NCI-H446 (cell line): ENCODE measurements around the gene MAP4.

ENCODE experiments used
- DNase-seq, 2 experiments: peaks; one replicate each; lab custom pipeline; 2025; lab: John Stamatoyannopoulos, UW

The MAP4 gene

DNA sequence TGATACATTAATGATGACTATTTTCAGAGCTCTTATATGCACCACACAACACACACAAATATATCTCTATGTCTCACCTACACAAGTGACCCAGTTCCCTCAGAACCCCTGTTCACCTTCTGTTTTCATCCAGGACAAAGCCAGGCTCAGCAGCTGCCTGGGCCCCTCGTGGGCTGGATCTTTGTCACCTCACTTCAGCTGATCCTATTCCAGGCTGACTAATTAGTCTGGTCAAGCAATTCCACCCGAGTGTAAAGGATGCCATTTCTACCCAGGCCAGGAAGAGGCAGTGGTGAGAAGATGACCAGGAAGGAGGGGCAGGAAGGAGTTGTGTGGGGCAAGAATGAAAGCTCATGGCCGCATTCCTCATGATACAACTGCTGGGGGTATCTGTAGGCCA lies 151.0 kb downstream of the MAP4 start:
- no peak for DNase-seq

DNA sequence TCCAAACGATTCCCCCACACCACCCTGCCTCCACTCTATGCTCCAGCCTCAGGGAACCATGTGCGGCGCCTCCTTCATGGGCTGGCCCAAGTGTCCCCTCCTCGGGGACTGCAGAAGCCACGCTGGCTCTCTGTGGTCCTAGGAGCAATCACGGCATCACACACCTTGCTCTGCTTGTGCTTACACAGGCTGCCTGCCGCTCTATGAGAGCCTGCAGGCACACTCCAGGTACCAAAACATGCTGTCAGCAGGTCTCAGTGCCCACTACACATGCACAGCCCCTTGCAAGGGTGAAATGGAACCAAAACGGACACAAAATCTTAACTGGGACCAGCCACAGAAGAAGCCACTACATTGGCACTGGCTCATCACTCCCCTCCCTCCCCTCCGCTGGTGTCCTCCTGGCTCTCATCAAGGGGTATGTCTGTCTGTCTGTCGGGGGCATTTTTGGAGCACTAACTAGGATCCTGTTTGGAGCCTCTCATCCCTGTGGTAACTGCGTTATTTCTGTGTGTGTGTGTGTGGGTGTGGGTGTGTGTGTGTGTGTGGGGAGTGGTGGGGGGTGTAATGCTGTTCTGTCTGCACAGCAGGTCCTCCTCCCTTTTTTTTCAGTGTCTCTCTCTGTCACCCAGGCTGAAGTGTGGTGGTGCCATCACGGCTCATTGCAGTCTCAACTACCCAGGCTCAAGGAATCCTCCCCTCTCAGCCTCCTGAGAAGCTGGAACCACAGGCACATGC lies 152.7 kb downstream of the MAP4 start:
- DNase-seq, result no peak

DNA sequence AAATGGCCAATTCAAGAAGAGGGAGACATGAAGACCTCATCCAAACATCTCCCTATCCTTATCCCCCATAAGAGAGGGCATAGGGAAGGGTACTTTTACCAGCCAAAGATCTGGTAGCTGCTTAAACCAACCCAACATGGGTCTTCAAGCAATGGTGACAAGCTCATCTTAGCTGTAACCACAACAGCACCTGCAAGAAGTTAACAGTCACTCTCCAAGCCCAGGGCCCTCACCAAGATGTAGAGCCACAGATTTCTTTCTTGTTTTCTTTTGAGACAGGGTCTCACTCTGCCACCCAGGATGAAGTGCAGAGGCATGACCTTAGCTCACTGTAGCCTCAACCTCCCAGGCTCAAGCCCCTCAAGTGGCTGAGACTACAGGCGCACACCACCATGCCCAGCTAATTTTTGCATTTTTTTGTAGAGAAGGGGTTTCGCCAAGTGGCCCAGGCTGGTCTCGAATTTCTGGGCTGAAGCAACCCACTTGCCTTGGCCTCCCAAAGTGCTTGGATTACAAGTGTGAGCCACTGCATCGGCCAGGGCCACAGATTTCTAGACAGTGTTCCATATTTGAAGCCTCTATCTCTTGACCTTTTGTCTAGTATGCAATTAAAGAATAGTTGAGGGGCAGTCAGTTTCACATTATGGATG lies 156.1 kb downstream of the MAP4 start:
- no peak for DNase-seq

DNA sequence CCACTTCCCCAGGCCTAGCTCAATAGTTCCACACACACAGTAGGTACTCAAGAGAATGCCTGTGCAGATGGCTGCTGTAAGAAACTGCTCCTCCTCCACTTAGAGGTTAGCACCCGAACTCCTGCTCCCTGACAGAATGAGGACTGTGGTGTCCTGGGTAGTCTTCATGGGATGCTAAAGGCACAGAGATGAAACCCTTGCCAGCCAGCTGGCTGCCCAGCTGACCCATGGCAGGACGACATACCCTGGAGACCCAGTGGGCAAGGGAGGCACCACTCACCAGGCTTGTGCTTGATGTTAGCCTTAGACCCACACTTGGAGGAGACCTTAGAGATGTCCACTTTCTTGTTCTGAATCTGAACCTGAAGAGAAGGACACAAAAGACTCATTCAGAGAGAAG lies 159.1 kb downstream of the MAP4 start:
- no peak for DNase-seq

DNA sequence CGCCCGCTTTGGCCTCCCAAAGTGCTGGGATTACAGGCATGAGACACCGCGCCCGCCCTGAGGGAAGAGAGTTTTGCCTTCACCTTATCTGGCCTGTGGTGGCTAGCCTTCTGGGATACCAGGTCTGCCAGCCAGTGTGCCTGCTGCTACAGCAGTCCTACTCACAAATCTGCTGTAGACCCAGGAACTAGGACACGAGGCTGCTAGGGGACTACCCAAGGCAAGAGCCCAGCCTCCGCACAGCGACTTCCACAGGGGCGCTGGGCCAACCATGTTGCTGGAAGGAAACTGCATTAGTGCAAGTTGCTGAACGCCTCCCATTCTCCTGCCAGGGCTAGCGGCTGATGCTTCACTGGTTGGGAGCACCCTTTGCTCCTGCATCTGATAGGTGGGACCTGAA lies 159.5 kb downstream of the MAP4 start:
- no peak for DNase-seq

DNA sequence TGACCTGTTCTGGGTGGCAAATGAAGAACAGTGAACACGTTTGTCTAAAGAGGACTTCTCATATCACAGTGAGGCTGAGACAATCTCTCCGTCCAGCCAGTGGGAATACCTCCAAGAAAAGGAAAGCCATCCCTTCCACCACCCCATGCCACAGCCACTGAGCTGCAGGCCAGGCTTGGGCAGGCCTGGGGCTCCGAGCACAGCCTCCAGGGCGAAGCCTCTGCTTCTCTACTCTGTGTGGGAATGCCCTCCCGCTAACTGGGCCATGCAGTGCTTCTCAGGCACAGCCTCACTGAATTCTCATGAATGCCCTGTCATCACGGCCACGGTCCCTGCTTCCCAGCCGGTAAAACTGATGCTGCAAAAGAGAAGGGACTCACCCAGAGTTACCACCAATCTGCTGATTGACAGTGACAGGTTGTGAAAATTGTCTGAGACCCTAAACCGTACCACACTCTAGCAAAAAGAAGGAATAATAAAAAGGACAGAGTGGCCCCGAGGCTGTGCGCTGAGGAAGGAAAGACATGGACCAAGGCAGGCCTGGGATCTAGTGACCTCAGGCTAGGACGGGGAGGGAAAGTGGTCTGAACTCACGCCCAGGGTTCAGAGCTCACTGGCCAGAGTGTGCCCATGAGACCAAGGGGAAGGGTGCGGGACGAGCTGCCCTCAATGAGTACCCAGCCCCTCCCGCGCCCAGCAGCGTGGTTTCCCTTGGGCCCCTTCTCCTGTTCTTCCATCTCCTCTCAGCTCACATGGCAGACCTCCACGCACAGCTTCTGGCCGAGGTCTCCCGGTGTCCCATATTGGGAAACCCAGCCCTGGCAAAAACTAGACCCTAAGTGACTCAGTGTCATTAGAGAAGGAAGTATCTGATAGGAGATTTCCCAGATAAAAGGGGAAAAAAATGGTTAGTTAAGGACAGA lies 160.5 kb downstream of the MAP4 start:
- DNase-seq, result no peak

DNA sequence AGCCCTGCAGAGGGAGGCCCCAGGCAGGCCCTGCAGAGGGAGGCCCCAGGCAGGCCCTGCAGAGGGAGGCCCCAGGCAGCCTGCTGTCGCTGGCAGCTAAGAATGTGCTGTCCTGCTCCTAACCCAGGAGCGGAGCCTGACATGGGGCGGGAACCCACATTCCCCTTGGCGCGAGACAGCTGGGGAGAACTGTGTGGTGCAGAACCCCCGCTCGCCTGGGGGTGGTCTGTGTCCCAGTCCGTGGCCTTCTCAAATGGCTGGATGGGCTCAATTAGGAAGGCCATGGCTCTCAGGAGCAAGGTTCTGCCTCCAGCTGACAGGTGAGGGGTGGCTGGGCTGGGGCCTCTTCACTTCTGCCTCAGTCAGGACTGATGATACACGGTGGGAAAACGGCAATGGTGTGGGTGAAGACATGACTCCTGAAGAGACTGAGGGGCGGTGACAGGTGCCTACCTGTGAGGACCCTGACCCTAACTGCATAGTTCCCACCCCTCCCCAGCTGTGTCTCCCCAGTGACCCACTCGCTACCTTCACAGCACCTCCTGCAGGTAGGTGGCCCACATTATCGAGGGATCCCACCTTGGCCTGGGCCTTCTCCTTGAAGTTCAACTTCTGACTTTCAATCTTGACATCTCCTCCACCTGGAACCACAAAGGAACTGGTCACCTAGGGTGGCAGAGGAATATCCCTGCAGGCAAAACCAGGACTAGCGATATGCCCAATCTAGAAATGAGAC lies 161.3 kb downstream of the MAP4 start:
- DNase-seq, result no peak

DNA sequence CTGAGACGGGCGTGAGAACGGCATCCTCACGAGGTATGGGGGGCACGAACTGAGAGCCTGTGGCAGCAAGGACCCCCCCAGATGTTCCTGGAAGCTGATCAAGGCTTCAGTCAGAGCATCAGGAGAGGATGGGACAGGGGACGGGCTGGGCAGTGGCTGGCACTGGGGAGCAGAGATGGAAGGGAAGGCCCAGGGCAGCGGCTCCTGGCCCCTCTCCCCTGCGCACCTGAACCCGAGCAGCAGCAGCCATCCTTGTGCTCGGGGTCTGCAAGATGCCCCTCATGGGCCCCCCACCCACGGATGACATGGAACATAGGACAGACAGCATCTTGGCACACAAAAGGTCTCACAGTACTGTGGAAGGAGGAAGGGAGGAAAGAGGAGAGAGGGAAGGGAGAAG lies 161.9 kb downstream of the MAP4 start:
- DNase-seq, result no peak

DNA sequence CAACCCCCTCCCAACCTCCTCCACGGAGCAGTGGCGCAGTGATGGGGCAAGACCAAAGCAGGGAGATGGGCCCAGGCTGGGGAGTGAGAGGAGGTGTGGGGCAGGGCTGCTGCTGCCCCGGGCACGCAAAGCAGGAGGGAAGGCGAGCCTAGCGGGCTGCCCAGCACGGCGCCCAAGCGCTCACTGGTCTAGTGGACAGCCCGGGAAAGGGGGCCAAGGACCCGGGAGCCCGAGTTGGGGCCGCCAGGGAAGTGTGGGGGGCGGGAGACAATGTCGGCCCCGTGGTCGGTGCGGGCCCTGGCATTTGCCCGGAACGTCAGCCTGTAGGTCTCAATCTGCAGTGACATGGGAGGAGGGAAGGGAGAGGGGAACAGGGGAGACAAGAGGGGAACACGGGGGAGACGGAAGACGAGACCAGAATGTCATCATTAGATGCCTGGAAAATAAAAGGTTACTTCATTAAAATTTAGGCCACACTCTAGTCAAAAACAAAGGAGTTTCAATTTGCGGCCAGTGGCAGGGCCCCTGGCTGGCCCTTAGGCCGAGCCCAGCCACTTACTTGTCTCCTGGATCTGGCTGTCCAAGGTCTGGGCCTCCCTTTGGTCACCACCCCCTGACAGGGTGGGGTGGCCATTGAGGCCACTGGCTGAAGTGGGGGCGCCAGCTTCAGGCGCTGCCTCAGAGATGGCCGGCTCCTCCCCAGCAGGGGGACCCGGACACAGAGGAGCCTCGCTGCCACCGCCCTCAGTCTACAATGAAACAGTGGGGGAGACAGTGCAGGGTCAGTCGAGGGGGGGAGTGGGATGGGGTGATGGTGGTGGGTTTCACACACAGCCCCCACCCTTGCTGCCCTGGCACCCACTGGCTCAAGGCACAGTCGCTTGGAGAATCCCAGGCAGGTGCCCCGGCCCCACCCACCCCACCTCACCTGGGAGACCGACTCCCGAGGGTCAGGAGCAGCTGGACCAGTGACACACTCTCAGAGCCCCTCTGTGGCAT lies 163.3 kb downstream of the MAP4 start:
- DNase-seq, result no peak

DNA sequence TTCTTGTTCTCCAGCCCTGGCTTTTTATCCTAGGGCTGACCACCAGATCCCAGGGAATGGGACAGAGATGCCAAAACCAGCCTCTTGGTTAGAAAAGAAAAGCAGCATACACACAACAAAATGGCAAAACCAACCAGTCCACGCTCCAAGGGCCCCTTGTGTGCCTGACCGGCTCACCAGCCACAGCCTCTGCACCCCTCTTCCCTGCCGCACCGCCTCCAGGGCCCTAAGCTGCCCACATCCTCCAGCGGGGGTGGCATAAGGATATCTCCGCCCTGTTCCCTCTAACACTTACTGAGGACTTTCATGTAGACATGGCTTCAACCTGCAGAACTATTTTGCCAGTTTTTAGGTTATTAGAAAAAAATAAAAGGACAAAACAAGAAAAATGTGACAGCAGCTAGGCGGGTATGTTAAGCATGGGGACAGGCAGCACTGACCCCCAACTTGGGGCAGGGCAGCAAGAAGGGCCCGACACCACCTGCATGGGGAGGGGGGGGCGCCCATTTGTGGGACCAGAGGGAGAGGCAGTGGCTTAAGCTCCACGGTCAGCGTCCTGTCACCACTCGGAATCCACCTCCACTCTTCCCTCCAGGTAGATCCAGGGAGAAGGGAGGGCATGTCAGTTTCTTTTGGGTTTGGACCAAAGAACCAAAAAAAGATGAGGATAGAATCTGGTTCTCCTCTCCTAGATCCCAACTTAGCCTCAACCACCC lies 164.2 kb downstream of the MAP4 start:
- no peak for DNase-seq

DNA sequence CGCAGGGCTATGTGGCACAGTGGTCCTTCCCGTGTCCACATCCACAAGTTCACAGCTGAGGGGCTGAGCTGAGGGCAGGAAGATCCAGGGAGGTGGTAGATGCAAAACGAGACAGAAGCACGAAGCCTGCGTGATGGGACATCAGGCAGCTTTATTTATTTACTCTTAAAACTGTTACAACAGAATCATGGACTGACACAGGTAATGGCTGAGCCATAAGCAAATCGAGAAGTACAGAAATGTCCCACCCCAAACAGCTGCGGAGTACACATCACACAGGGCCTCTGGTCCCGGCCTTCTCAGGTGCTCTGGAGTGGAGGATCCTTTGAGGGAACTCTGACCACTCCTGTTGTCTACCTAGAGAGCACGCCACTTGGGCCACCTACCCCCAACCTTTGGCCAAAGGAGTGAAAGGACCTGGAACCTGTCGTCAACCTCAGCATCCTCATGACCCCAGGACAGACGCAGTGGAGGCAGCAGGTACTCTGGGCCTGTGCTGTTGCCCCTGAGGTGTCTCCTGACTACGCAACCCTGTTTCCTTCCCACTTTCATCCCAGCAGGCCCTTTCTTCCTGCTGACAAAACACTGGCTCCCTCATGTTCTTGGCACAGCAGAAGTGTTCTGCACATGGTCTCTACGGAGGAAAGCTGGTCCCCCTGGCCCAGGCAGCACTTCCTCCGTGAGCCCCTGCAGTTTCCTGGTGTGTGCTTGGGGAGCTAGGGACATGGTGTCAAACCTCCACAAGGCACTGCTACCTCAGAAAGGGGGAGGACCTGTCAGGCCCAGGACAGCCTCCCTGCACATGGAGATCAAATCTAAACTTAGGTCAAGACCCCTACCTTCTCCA lies 165.4 kb downstream of the MAP4 start:
- DNase-seq, result no peak

DNA sequence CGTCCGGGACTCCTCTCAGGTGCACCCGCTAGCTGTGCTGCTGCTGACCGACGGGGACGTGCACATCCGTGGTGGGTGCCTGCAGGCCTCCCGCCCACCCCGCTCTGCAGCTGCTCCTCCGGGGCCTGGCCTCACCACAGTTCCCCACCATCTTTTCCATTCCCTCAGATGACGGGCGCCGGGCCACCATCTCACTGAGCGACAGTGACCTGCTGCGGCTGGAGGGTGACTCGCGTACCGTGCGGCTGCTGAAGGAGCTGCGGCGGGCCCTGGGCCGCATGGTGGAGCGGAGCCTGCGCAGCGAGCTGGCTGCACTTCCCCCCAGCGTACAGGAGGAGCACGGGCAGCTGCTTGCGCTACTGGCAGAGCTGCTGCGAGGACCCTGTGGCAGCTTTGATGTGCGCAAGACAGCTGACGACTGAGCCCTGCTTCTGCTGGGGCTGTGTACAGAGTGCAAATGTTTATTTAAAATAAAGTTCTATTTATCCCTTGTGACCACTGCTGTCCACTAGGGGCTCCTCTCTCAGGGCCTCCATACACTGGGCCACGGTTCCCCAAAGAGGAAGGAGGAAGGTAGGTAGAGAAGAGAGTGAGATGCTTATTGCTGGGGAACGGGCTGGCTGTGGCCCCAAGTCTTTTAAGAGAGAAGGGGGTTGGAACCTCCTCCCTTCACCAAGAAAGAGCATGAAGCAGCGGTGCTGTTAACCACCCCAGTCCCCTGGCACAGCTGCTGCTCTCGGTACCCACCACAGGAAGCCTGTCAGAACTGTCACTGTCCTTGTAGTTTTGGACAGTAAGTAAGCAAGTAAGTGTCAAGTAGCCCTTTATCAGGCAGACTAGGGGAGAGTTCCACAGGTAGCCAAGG lies 166.3 kb downstream of the MAP4 start:
- no peak for DNase-seq

DNA sequence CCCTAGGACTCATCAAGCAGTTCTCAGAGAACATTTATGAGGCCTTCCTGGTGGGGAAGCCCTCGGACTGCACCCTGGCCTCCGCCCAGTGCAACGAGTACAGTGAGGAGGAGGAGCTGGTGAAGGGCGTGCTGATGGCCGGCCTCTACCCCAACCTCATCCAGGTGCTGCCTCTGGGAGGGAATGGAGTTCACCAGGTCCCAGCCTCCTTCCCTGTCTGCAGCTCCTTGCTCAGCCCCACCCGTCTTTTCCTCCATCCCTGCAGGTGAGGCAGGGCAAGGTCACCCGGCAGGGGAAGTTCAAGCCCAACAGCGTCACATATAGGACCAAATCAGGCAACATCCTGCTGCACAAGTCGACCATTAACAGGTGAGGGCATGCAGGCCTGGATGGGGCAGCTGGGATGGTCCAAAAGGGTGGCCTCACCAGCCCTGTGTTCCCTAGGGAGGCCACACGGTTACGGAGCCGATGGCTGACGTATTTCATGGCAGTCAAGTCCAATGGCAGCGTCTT lies 167.0 kb downstream of the MAP4 start:
- DNase-seq, result no peak

DNA sequence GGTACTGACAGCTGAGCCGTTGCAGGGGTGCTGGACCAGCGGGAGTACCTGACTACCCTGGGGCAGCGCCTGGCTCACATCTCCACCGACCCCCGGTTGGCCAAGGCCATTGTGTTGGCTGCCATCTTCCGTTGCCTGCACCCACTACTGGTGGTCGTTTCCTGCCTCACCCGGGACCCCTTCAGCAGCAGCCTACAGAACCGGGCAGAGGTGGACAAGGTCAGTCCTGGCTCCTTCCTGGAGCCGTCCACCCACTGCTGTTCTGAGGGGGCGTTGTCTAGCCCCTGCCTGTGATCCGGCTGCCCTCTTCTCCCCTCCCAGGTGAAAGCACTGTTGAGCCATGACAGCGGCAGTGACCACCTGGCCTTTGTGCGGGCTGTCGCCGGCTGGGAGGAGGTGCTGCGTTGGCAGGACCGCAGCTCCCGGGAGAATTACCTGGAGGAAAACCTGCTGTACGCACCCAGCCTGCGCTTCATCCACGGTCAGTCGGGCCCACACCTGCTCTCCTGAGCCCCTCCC lies 167.6 kb downstream of the MAP4 start:
- no peak for DNase-seq

DNA sequence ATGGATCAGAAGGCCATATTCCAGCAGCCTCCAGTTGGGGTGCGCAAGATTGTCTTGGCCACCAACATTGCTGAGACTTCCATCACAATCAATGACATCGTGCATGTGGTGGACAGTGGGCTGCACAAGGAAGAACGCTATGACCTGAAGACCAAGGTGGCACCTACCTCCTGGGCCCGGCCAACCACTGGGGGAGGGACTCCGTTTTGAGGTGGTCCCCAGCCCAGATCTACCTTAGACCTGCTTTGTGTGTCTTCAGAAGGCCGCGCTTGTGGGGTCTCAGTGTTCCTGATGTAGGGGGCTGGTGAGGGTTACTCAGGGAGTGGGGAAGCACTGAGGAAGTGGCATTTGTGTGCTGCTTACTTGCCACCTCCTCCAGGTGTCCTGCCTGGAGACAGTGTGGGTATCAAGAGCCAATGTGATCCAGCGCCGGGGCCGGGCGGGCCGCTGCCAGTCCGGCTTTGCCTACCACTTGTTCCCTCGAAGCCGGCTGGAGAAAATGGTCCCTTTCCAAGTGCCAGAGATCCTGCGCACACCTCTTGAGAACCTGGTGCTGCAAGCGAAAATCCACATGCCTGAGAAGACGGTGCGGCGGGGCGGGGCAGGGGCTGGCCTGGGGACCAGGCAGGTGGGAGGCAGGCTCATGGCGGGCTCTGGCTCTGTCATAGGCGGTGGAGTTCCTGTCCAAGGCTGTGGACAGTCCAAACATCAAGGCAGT lies 168.3 kb downstream of the MAP4 start:
- no peak for DNase-seq

DNA sequence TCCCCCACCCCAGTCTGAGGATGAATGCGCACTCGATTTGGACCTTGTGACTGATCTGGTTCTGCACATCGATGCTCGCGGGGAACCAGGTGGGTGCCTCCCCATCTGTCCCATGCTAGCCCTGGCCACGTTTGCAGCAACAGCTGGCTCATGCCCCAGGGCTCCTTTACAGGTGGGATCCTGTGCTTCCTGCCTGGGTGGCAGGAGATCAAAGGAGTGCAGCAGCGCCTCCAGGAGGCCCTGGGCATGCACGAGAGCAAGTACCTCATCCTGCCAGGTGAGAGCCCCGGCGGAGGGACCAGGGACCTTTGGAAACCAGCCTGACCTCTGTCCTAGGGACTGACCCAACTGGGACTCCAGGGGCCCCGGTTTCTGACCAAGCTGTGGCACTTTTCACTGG lies 169.0 kb downstream of the MAP4 start:
- no peak for DNase-seq

DNA sequence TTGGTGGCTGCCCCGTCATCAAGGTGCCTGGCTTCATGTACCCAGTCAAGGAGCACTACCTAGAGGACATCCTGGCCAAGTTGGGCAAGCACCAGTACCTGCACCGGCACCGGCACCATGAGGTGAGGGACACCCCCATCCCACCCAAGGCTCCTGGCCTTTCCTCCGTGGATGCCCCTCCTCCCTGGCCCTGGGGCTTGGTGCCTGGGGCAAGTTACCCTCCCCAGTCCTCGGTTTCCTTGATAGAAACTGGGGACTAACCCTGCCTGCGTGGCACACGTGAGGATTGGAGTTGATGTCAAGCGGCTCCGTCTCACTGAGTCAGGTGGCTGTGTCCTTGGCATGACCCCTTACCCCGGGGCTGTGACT lies 169.4 kb downstream of the MAP4 start:
- no peak for DNase-seq
